ENCODE measurements around the gene LEMD1. TPM values are rescaled to one million over a fixed set of nuclear protein-coding genes. Genes with fewer than 3 reads are reported as not detected.

Gene LEMD1
- total RNA-seq, 1 experiment from 2014 or later, result 17.2 TPM

DNA sequence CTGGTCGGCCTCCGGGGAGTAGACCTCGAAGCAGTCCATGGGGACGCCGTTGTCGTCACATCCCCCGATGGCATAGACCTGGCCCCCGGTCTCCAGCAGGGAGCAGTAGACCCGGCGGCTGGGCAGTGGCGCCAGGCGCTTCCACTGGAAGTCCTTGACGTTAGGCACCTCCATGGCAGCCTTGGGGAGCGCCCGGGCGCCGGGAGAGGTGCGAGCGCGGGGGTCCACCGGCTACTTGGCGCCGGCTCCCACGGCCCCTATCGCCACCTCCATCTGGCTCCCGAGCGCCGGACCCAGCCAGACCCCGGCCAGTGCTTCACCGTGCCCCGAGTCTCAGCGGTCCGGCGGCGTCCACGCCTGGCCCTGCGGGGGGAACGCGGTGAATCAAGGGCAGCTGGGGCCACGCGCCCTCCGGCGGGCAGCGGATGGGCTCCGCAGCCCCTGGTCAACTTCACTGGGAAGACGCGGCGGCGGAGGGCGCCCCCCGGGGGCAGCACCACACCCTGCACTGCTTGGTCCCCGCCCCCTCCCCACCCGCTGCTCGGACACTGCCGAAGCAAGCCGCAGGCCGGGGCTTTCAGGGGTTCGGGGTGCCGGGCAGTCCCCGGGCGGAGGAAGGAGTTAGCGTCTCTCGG lies 78.3 kb downstream of the LEMD1 start:
- H3K36me3 Mint-ChIP-seq (ENCODE audit: insufficient read depth, unreplicated experiment), result no peaks in the 10 kb centered on the region
- BruUV-seq (replicated peaks), result no TSS peak
- H3K9me3 Mint-ChIP-seq (ENCODE audit: low read depth, unreplicated experiment), result no peaks in the 10 kb centered on the region
- CTCF ChIA-PET, result no interaction called here
- H3K4me3 Mint-ChIP-seq (ENCODE audit: low read depth, unreplicated experiment), result peak overlapping the region; percentile 75
- peaks cover 11% of the 10 kb centered on the region for H3K4me1 Mint-ChIP-seq (ENCODE audit: low read depth, unreplicated experiment)
- intact Hi-C loops (cut with micrococcal nuclease; ENCODE audit: unreplicated experiment), result no loop called here
- H3K27ac Mint-ChIP-seq (ENCODE audit: unreplicated experiment), result no peak overlapping the region
- peaks cover 67% of the 10 kb centered on the region for H3K27me3 Mint-ChIP-seq (ENCODE audit: unreplicated experiment)
- DNase-seq, result no peak
- TF ChIP-seq, protein P1, sequence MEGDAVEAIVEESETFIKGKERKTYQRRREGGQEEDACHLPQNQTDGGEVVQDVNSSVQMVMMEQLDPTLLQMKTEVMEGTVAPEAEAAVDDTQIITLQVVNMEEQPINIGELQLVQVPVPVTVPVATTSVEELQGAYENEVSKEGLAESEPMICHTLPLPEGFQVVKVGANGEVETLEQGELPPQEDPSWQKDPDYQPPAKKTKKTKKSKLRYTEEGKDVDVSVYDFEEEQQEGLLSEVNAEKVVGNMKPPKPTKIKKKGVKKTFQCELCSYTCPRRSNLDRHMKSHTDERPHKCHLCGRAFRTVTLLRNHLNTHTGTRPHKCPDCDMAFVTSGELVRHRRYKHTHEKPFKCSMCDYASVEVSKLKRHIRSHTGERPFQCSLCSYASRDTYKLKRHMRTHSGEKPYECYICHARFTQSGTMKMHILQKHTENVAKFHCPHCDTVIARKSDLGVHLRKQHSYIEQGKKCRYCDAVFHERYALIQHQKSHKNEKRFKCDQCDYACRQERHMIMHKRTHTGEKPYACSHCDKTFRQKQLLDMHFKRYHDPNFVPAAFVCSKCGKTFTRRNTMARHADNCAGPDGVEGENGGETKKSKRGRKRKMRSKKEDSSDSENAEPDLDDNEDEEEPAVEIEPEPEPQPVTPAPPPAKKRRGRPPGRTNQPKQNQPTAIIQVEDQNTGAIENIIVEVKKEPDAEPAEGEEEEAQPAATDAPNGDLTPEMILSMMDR (IDR thresholded peaks at IDR 0.05; ENCODE audit: unreplicated experiment), result no peak

DNA sequence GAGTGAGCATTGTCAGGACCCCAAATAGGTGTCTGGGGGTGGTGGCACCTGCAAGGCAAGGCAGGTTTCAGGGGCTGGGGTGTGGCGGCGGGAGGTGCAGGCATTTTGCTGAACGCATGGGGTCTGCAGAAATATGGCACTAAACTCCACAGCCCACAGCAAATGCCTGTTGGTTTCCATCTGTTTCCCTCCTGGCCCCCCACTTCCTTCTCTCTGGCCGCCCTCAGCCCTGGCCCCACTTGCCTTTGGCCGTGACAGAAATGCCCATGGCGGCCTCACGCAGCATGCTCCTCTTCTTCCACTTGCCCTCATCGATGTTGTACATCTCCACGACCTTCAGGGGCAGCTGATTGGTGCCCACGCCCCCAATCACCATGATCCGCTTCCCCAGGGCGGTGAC lies 78.9 kb downstream of the LEMD1 start:
- TF ChIP-seq, protein P1 (IDR thresholded peaks at IDR 0.05; ENCODE audit: unreplicated experiment), result no peak
- Mint-ChIP-seq H3K27ac (ENCODE audit: unreplicated experiment) (no peak overlapping the region), H3K27me3 (ENCODE audit: unreplicated experiment) (peaks cover 72% of the 10 kb centered on the region), H3K4me1 (ENCODE audit: low read depth, unreplicated experiment) (peaks cover 11% of the 10 kb centered on the region), H3K36me3 (ENCODE audit: insufficient read depth, unreplicated experiment) (no peaks in the 10 kb centered on the region), H3K9me3 (ENCODE audit: low read depth, unreplicated experiment) (no peaks in the 10 kb centered on the region), H3K4me3 (ENCODE audit: low read depth, unreplicated experiment) (no peak overlapping the region)
- BruUV-seq (replicated peaks), result no TSS peak
- no peak for DNase-seq
- intact Hi-C loops (cut with micrococcal nuclease; ENCODE audit: unreplicated experiment), result no loop called here
- CTCF ChIA-PET, result no interaction called here

DNA sequence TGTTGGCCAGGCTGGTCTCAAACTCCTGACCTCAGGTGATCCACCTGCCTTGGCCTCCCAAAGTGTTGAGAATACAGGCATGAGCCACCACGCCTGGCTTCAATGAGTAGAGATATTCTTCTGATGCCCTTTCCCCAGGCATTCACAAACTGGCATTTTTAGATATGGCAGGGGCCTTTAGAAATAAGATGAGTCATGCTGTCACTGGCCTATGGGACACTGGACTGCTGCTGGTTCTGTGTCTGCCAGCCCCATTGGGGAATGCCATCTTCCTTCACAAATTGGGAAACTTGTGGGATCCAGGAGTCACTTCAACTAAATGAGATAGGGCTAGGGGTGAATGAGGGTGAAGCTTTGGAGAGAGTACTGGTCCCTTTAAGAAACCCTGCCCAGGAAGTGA lies 81.2 kb downstream of the LEMD1 start:
- intact Hi-C loops (cut with micrococcal nuclease; ENCODE audit: unreplicated experiment), result no loop called here
- Mint-ChIP-seq H3K27ac (ENCODE audit: unreplicated experiment) (no peak overlapping the region), H3K27me3 (ENCODE audit: unreplicated experiment) (peaks cover 73% of the 10 kb centered on the region), H3K4me3 (ENCODE audit: low read depth, unreplicated experiment) (no peak overlapping the region), H3K9me3 (ENCODE audit: low read depth, unreplicated experiment) (no peaks in the 10 kb centered on the region), H3K36me3 (ENCODE audit: insufficient read depth, unreplicated experiment) (no peaks in the 10 kb centered on the region), H3K4me1 (ENCODE audit: low read depth, unreplicated experiment) (peaks cover 11% of the 10 kb centered on the region)
- CTCF ChIA-PET, result interaction anchor here (1.7 kb wide), 1 partner anchor 183 kb away, joined by 6 read pairs; no protein-coding TSS in a partner anchor
- no peak for DNase-seq
- TF ChIP-seq, protein P1 (IDR thresholded peaks at IDR 0.05; ENCODE audit: unreplicated experiment), result no peak
- BruUV-seq (replicated peaks), result no TSS peak

DNA sequence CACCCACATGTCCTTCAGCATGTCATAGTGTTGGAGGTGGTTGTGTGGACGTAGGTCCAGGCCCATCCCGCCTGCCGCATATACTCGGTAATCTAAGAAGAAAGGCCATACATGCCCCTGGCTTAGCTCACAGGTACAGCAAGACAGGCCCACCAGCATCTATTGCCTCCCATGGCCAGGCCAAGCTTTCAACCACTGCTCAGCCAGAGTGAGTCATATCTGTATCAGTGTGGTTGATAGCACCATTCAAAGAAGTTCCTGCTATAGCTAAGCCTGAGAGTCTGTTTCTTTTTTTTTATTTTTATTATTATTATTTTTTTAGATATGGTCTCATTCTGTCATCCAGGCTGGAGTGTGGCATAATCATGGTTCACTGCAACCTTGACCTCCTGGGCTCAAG lies 82.1 kb downstream of the LEMD1 start:
- BruUV-seq (replicated peaks), result no TSS peak
- CTCF ChIA-PET, result interaction anchor here (0.6 to 1.7 kb wide), 5 partner anchors 10 to 184 kb away, joined by 3 to 8 read pairs (median 4); no protein-coding TSS in a partner anchor
- peaks cover 63% of the 10 kb centered on the region for H3K27me3 Mint-ChIP-seq (ENCODE audit: unreplicated experiment)
- H3K4me1 Mint-ChIP-seq (ENCODE audit: low read depth, unreplicated experiment), result peaks cover 8% of the 10 kb centered on the region
- intact Hi-C loops (cut with micrococcal nuclease; ENCODE audit: unreplicated experiment), result loop anchor here (5.0 kb wide), 2 partner anchors 93 to 148 kb away; no protein-coding TSS in a partner anchor
- no peak overlapping the region for H3K4me3 Mint-ChIP-seq (ENCODE audit: low read depth, unreplicated experiment)
- H3K27ac Mint-ChIP-seq (ENCODE audit: unreplicated experiment), result no peak overlapping the region
- TF ChIP-seq, protein P1 (IDR thresholded peaks at IDR 0.05; ENCODE audit: unreplicated experiment), result no peak
- no peaks in the 10 kb centered on the region for H3K9me3 Mint-ChIP-seq (ENCODE audit: low read depth, unreplicated experiment)
- no peak for DNase-seq
- no peaks in the 10 kb centered on the region for H3K36me3 Mint-ChIP-seq (ENCODE audit: insufficient read depth, unreplicated experiment)

Measured in Calu3 (cell line).